T-cell (primary cell): ENCODE measurements around the gene RNF181. TPM values are rescaled to one million over a fixed set of nuclear protein-coding genes. Genes with fewer than 3 reads are reported as not detected.

Source experiments
- ATAC-seq, 4 experiments: fragments of 200-7000 bp in 3 of 4; fragments of 150-1000 bp in 1 of 4; cut with Tn5 transposase; replicated peaks in 1 of 4; 1 replicate in 3 of 4; 2 replicates in 1 of 4; pipeline ENCODE4 v1.10.0; 2021; ENCODE audit warnings: moderate library complexity in 3 of 4, mild to moderate bottlenecking in 2 of 4, moderate number of reproducible peaks in 1 of 4
- CTCF ChIA-PET, 2 donors: fragments of 300-600 bp; sonication (Branson Sonifier 250); formaldehyde crosslinking; loops; one replicate each; lab custom pipeline; 2022; ENCODE audit warnings: antibody characterized with exemption in 2 of 2; lab: Charles Lee
- POLR2A ChIA-PET, 2 donors: fragments of 300-600 bp; sonication (Branson Sonifier 250); formaldehyde crosslinking; loops; one replicate each; lab custom pipeline; 2022; ENCODE audit warnings: antibody characterized with exemption in 2 of 2; lab: Charles Lee
- DNase-seq, 35 experiments: peaks; one replicate each; pipeline versions ENCODE4 v3.0.0 to v3.0.0-alpha.2; 2013 to 2023
- H3K27ac ChIP-seq: one replicate; pipeline ENCODE4 v1.5.1; 2013; ENCODE audit warnings: low read length
- H3K27me3 ChIP-seq, 2 experiments: replicated peaks in 1 of 2; 1 replicate in 1 of 2; 2 replicates in 1 of 2; pipeline versions ENCODE4 v1.6.1 to v1.7.0; 2013; ENCODE audit warnings: low read length in 1 of 2, mixed read lengths in 1 of 2; ENCODE audit not compliant: control insufficient read depth in 2 of 2, insufficient read depth in 2 of 2; ENCODE audit errors: extremely low read depth in 1 of 2
- H3K36me3 ChIP-seq, 2 donors: 1 replicate in 1 of 2; 2 replicates in 1 of 2; pipeline versions ENCODE4 v1.6.1 to v1.7.0; 2013; ENCODE audit warnings: low read length in 1 of 2; ENCODE audit not compliant: control insufficient read depth in 2 of 2, insufficient read depth in 1 of 2; ENCODE audit errors: extremely low read depth in 1 of 2
- H3K4me1 ChIP-seq, 2 experiments: 1 replicate in 1 of 2; 2 replicates in 1 of 2; pipeline versions ENCODE4 v1.6.1 to v1.7.0; 2013; ENCODE audit warnings: low read length in 2 of 2, mixed read lengths in 1 of 2; ENCODE audit not compliant: insufficient read depth in 2 of 2, control insufficient read depth in 1 of 2; ENCODE audit errors: extremely low read depth in 1 of 2
- H3K4me3 ChIP-seq, 2 donors: 1 replicate in 1 of 2; 2 replicates in 1 of 2; pipeline versions ENCODE4 v1.5.1 to v1.7.0; 2013; ENCODE audit warnings: mild to moderate bottlenecking in 2 of 2, low read length in 1 of 2, moderate library complexity in 1 of 2; ENCODE audit not compliant: control insufficient read depth in 1 of 2; ENCODE audit errors: extremely low read depth in 1 of 2
- H3K9me3 ChIP-seq: 2 replicates; pipeline ENCODE4 v1.7.0; 2013
- H3K27ac Mint-ChIP-seq, 2 donors: one replicate each; pipeline ENCODE4 v1.8.0; 2020 to 2021; ENCODE audit warnings: mild to moderate bottlenecking in 2 of 2, mixed read lengths in 2 of 2
- H3K27me3 Mint-ChIP-seq, 2 donors: one replicate each; pipeline ENCODE4 v1.8.0; 2021 to 2022; ENCODE audit warnings: mixed read lengths in 2 of 2
- H3K36me3 Mint-ChIP-seq: one replicate; pipeline ENCODE4 v1.8.0; 2021; ENCODE audit warnings: mixed read lengths
- H3K4me1 Mint-ChIP-seq, 3 donors: one replicate each; pipeline ENCODE4 v1.8.0; 2020 to 2022; ENCODE audit warnings: mixed read lengths in 3 of 3, mild to moderate bottlenecking in 1 of 3
- H3K4me3 Mint-ChIP-seq, 3 donors: one replicate each; pipeline ENCODE4 v1.8.0; 2020 to 2022; ENCODE audit warnings: mild to moderate bottlenecking in 3 of 3, mixed read lengths in 3 of 3, moderate library complexity in 3 of 3
- H3K9me3 Mint-ChIP-seq, 3 donors: one replicate each; pipeline ENCODE4 v1.8.0; 2020 to 2022; ENCODE audit warnings: mixed read lengths in 3 of 3
- WGBS: methylation state at CpG from one replicate; pipeline ENCODE4 v1.1.5; 2013; ENCODE audit warnings: missing lambda C conversion rate; ENCODE audit not compliant: insufficient coverage; 5-methylcytosine and 5-hydroxymethylcytosine counted together
- total RNA-seq, 35 experiments: library from RNA in 6 of 35; stranded (reverse) in 6 of 35; fragments of 120-200 nt in 1 of 35; gene quantifications; one replicate each; pipeline versions ENCODE4 v1.2.1 to v1.2.4 and lab custom pipeline; 2013 to 2026

The RNF181 gene, protein sequence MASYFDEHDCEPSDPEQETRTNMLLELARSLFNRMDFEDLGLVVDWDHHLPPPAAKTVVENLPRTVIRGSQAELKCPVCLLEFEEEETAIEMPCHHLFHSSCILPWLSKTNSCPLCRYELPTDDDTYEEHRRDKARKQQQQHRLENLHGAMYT
- total RNA-seq, result 10 to 100 TPM; 49.9 to 74.6 (median 64.3) TPM
- 83.5 TPM for total RNA-seq (2013)
- 19.6 to 70.5 (median 27.6) reads per million in 29 experiments for total RNA-seq (lab: John Stamatoyannopoulos, UW)

DNA sequence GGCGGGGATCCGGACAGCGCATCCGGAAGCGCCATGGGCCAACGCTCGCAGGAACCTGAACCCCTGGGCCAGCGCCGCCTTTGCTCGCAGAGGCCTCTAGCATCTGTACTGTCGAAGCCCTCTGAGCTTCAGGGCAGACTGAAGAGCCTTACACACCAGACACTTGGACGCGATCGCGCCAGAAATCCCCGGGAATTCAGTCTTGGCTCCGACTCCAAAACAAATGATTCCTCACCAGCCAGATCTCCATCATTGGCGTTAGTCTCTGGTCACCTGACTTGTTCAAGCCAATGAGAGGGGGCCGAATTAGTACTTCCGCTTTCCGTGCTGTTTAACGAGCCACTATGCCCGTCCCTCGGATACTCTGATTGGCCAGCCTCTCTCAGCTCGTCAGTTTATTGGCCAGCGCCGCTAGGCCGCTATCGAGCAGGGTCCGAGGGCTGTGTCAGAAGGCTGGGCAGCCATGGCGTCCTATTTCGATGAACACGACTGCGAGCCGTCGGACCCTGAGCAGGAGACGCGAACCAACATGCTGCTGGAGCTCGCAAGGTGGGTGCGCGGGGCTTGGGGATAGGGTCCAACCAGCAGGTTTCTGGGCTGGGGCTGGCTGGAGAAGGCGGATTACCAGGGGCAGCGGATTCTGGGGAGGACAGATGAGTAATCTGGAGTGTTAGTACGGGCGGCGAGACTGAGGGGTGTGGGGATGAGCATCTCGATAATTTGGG lies at the start of gene RNF181:
Gene RNF181 (plus strand): TSS at position 445 of the 725 bp plus-strand sequence. CDS start 19 bp downstream, at position 464.
- peak; percentile 73 to 98 (median 89) for DNase-seq
- POLR2A ChIA-PET, result interaction anchor here (0.5 to 2.2 kb wide), 10 partner anchors 8 to 1137 kb away, joined by 3 to 15 read pairs (median 4); partner anchors contain the start of genes C2orf68 (in 1 of the 2) and VAMP8 (in 1 of the 2)
- CTCF ChIA-PET, result interaction anchor here in 1 of 2 donors (0.6 to 1.6 kb wide), 4 partner anchors 42 to 241 kb away, joined by 3 to 5 read pairs (median 4); partner anchors contain the start of gene ELMOD3
- Histone ChIP-seq H3K4me1 (peaks cover 12 to 33% of the 10 kb centered on the region in 2 experiments), H3K27ac (peak within 1 kb of the TSS; percentile 75), H3K27me3 (no peaks in the 10 kb centered on the region), H3K36me3 (peaks cover 5 to 18% of the 10 kb centered on the region in 2 donors), H3K9me3 (no peaks in the 10 kb centered on the region), H3K4me3 (peak within 1 kb of the TSS; percentile 92 to 95)
- peak within 1 kb of the TSS; percentile 99 for H3K4me3 Mint-ChIP-seq
- peaks cover 3% of the 10 kb centered on the region for H3K36me3 Mint-ChIP-seq
- H3K27me3 Mint-ChIP-seq, result no peaks in the 10 kb centered on the region
- no peaks in the 10 kb centered on the region for H3K9me3 Mint-ChIP-seq
- ATAC-seq, result peak; percentile 99
- H3K27ac Mint-ChIP-seq, result peak within 1 kb of the TSS; percentile 98 to 99
- H3K4me1 Mint-ChIP-seq, result peaks cover 37 to 38% (median 38%) of the 10 kb centered on the region in 3 donors
- under 1% methylated on average over 45 of the region's 47 CpGs for WGBS

DNA sequence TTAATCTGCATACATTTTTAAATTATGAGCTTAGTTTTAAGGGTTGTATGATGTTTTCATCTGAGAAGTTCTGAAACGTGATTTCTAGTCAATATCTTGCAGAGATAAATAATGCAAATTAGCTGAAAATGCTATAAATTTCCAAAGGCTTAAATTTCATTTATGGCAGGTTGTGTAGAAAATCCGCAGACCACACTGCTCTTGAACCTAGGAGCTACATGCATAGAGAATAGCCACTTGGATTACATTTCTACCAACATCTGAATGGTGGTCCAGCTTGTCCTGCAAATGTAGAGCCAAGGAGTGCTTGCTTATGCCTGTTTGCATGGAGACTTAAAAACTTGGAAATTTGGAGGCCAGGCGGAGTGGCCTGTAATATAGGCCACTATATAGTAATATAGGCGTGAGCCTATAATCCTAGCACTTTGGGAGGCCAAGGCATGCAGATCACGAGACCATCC lies 49.7 kb upstream of the RNF181 start:
- peaks cover 49% of the 10 kb centered on the region for H3K36me3 Mint-ChIP-seq
- Histone ChIP-seq H3K27me3 (no peaks in the 10 kb centered on the region), H3K4me1 (peaks cover 5 to 6% of the 10 kb centered on the region in 2 experiments), H3K4me3 (no peak overlapping the region), H3K9me3 (no peaks in the 10 kb centered on the region), H3K27ac (no peak overlapping the region), H3K36me3 (peaks cover 0 to 68% of the 10 kb centered on the region in 2 donors)
- H3K27me3 Mint-ChIP-seq, result no peaks in the 10 kb centered on the region
- ChIA-PET CTCF (interaction anchor here (0.5 to 0.8 kb wide), 5 partner anchors 121 to 523 kb away, joined by 3 to 5 read pairs (median 3); partner anchors contain the start of gene SH2D6 (in 1 of the 2)), POLR2A (interaction anchor here (0.6 to 0.8 kb wide), 4 partner anchors 45 to 180 kb away, joined by 3 to 4 read pairs (median 3); no protein-coding TSS in a partner anchor)
- H3K4me1 Mint-ChIP-seq, result peaks cover 20 to 22% (median 21%) of the 10 kb centered on the region in 3 donors
- H3K4me3 Mint-ChIP-seq, result no peak overlapping the region
- no peaks in the 10 kb centered on the region for H3K9me3 Mint-ChIP-seq
- no peak for ATAC-seq
- DNase-seq, result no peak
- WGBS, result 83% methylated on average over 2 of the region's 5 CpGs
- H3K27ac Mint-ChIP-seq, result no peak overlapping the region

DNA sequence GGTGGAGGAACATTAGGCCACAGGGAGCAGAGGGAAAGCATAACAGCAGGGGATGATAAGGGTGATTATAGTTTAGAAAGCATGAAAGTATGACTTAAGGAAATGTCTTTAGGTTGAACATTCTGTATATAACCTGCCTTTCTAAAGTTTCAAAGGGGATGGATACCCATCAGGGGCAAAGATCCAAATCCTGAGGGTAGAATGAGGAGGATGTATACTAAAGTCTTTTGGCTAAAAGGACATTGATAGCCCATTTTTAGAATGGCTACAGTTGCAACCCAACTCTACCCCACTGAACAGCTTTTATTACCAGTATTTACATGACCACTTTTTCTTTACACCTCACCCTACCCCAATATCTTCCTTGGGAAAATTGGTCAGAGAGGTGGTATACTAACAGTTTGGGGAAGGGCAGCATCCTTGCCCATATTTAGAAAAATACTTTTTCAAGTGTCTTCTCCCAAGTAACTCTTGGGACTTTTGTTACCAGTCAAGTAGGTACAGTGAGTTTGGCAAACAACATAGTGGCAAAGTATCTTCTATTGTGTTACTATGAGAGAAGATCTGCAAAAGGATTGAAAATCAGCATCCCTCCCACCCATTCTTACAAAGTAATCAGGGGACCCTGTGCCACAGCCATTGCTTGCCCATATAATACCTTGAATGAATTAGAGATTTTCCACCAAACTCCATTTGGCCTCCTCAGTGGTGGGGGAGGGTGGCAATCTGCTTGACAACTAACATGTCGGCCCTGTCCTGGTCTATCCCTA lies 48.3 kb upstream of the RNF181 start:
- no CpG with 5 or more reads among the region's 1 CpG for WGBS
- peak overlapping the region; percentile 50 to 52 for H3K27ac Mint-ChIP-seq
- peaks cover 0 to 67% of the 10 kb centered on the region in 2 donors for H3K36me3 ChIP-seq
- H3K27me3 Mint-ChIP-seq, result no peaks in the 10 kb centered on the region
- CTCF ChIA-PET, result no interaction called here
- H3K9me3 ChIP-seq, result no peaks in the 10 kb centered on the region
- H3K27me3 ChIP-seq, result no peaks in the 10 kb centered on the region
- H3K4me3 ChIP-seq, result no peak overlapping the region
- peaks cover 8 to 11% (median 11%) of the 10 kb centered on the region in 3 donors for H3K4me1 Mint-ChIP-seq
- H3K4me1 ChIP-seq, result no peaks in the 10 kb centered on the region
- POLR2A ChIA-PET, result no interaction called here
- DNase-seq (no peak), ATAC-seq (no peak)
- H3K36me3 Mint-ChIP-seq, result peaks cover 49% of the 10 kb centered on the region
- H3K27ac ChIP-seq, result no peak overlapping the region
- no peaks in the 10 kb centered on the region for H3K9me3 Mint-ChIP-seq
- H3K4me3 Mint-ChIP-seq, result no peak overlapping the region

DNA sequence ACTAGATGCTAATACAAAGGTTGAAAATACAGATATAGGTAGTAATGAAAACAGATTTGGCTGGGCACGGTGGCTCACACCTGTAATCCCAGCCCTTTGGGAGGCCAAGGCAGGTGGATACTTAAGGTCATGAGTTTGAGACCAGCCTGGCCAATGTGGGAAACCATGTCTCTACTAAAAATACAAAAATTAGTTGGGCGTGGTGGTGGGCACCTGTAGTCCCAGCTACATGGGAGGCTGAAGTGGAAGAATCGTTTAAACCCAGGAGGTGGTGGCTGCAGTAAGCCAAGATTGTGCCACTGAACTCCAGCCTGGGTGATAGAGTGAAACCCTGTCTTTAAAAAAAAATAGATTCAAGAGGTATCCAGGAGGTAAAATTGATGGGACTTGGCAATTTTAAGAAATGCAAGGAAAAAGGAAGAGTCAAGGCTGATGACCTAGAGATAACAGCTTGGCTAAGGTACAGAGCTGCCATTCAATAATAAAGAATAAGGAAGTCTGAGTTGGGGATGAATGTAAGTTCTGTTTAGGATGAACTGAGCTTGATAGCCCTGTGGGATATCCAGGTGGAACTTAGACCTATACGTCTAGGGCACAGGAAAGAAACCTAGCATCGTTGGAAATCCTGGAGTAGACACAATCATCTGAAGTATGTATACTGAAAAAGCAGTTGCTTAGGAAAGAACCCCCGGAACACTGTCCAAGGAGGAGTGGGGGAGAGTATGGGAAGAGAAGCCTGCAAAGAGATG lies 47.5 kb upstream of the RNF181 start:
- peaks cover 3 to 6% (median 4%) of the 10 kb centered on the region in 3 donors for H3K4me1 Mint-ChIP-seq
- H3K4me1 ChIP-seq, result no peaks in the 10 kb centered on the region
- H3K27ac Mint-ChIP-seq, result peak overlapping the region in 1 of 2 donors; percentile 57
- H3K9me3 ChIP-seq, result no peaks in the 10 kb centered on the region
- H3K27me3 Mint-ChIP-seq, result no peaks in the 10 kb centered on the region
- no peak overlapping the region for H3K4me3 Mint-ChIP-seq
- peaks cover 46% of the 10 kb centered on the region for H3K36me3 Mint-ChIP-seq
- DNase-seq (no peak), ATAC-seq (no peak)
- CTCF ChIA-PET, result interaction anchor here (0.6 to 6.7 kb wide), 4 partner anchors 8 to 158 kb away, joined by 3 to 65 read pairs (median 34); partner anchors contain the start of genes MAT2A (in 1 of the 2) and SH2D6 (in 1 of the 2)
- H3K36me3 ChIP-seq, result peaks cover 0 to 67% of the 10 kb centered on the region in 2 donors
- H3K9me3 Mint-ChIP-seq, result no peaks in the 10 kb centered on the region
- H3K4me3 ChIP-seq, result no peak overlapping the region
- no peak overlapping the region for H3K27ac ChIP-seq
- H3K27me3 ChIP-seq, result no peaks in the 10 kb centered on the region
- WGBS, result 95% methylated on average over 3 of the region's 6 CpGs
- POLR2A ChIA-PET, result interaction anchor here (1.0 to 1.2 kb wide), 2 partner anchors 12 to 13 kb away, joined by 3 to 5 read pairs; partner anchors contain the start of gene GGCX (in 1 of the 2)

DNA sequence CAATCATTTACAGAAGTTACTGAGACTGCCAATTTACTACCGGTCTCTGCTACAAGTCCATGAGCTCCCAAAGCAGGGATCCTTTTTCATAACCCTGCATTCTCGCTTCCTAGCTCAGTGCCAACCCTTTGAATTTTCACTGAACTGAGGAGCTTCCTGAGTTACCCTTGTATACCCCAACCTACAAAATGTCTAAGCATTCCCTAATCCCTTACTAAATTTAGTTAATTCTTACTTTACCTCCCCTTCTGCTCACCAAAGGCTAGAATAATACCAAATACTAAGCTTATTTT lies 47.0 kb upstream of the RNF181 start:
- Histone ChIP-seq H3K27ac (no peak overlapping the region), H3K36me3 (peaks cover 0 to 66% of the 10 kb centered on the region in 2 donors), H3K4me1 (no peaks in the 10 kb centered on the region), H3K27me3 (no peaks in the 10 kb centered on the region), H3K9me3 (no peaks in the 10 kb centered on the region), H3K4me3 (no peak overlapping the region)
- peaks cover 41% of the 10 kb centered on the region for H3K36me3 Mint-ChIP-seq
- peak overlapping the region in 1 of 2 donors; percentile 4 for H3K27ac Mint-ChIP-seq
- H3K9me3 Mint-ChIP-seq, result no peaks in the 10 kb centered on the region
- WGBS, result 93% methylated on average over 2 of the region's 2 CpGs
- DNase-seq (no peak), ATAC-seq (no peak)
- H3K4me1 Mint-ChIP-seq, result peaks cover 0 to 4% (median 4%) of the 10 kb centered on the region in 3 donors
- ChIA-PET POLR2A (interaction anchor here (1.0 to 1.2 kb wide), 2 partner anchors 12 kb away, joined by 3 to 5 read pairs; partner anchors contain the start of gene GGCX (in 1 of the 2)), CTCF (interaction anchor here (0.6 to 6.7 kb wide), 4 partner anchors 8 to 159 kb away, joined by 3 to 65 read pairs (median 34); partner anchors contain the start of genes MAT2A (in 1 of the 2) and SH2D6 (in 1 of the 2))
- no peak overlapping the region for H3K4me3 Mint-ChIP-seq
- H3K27me3 Mint-ChIP-seq, result no peaks in the 10 kb centered on the region
